Measurements from ENCODE around the gene FAM89B. TPM values are rescaled to one million over a fixed set of nuclear protein-coding genes. Genes with fewer than 3 reads are reported as not detected.

FAM89B gene
- total and polyA plus RNA-seq, 2 donors (not counting 1 experiment from before 2014, with no cell fraction given) = 30.4 to 50.2 TPM

DNA sequence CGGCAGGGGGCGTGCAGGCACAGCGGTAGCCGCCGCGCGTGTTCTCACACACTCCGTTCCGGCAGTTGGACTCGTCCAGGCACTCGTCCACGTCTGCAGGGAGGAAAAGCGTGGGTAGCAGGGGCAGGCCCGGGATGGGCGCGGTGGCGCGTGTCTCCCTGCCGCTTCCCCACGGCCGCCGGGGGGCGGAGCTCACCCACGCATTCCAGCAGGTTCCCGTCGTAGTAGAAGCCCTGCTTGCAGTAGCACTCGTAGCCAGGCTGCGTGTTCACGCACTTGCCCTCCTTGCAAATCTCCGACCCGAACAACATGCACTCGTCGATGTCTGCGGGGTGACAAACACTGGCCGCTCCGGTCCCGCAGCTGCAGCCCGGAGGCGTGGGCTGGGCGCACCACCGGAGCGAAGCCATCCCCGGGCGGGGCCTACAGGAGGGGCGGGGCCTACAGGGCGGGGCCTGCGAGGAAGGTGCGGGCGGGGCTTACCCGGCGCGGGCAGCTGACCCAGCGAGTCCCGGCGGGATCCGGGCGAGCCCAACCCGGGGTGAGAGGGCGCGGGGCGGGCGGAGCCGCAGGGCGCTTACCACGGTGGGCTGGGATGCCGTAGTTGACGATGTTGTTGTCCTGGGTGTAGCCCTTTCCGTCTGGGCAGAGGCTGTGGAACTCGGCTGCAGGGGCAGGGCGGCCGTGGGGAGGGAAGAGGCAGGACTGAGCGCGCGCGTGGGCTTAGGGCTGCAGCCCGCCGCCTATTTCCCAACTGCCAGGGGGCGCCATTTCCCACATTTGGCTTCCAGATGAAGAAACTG is 31.8 kb upstream of the FAM89B start:
- intact Hi-C loops (cut with micrococcal nuclease) = loop anchor here (1.0 to 10.0 kb wide), 7 partner anchors 12 to 426 kb away; partner anchors contain the start of genes PCNX3, SCYL1, TM7SF2 and ZNHIT2
- Histone ChIP-seq H3K9me3 (ENCODE audit: control extremely low read depth in 1 of 3, control insufficient read depth in 2 of 3, insufficient read depth in 1 of 3, low read length in 2 of 3) (no peaks in the 10 kb centered on the region), H3K79me2 (ENCODE audit: control insufficient read depth, insufficient read depth, low read length) (no peaks in the 10 kb centered on the region), H3K9ac (ENCODE audit: low read length) (peak overlapping the region; percentile 73), H3K4me3 (ENCODE audit: control extremely low read depth in 1 of 5, extremely low read depth in 1 of 5, insufficient read depth in 1 of 5, low read depth in 2 of 5, low read length in 4 of 5) (peak overlapping the region; percentile 74 to 97 (median 86)), H3K27me3 (replicated peaks in 1 of 4; ENCODE audit: control extremely low read depth in 1 of 4, control insufficient read depth in 3 of 4, insufficient read depth in 4 of 4, low read length in 3 of 4) (no peaks in the 10 kb centered on the region), H2AFZ (ENCODE audit: insufficient read depth, low read depth, low read length, poor library complexity, severe bottlenecking) (peak overlapping the region; percentile 80), H3K36me3 (replicated peaks in 1 of 2; ENCODE audit: control extremely low read depth in 1 of 2, control insufficient read depth in 1 of 2, extremely low read depth in 1 of 2, insufficient read depth in 2 of 2, low read length in 1 of 2) (peaks cover under 1 to 19% of the 10 kb centered on the region in 2 experiments), H3K4me2 (replicated peaks; ENCODE audit: low read depth, low read length, poor library complexity, severe bottlenecking) (peak overlapping the region; percentile 97), H4K20me1 (ENCODE audit: control insufficient read depth, insufficient read depth, low read length, poor library complexity, severe bottlenecking) (peaks cover 7% of the 10 kb centered on the region), H3K27ac (ENCODE audit: low read length in 2 of 2) (peak overlapping the region; percentile 85 to 87), H3K4me1 (ENCODE audit: control insufficient read depth in 2 of 2, insufficient read depth in 2 of 2, low read length in 2 of 2) (peaks cover 12 to 17% of the 10 kb centered on the region in 2 donors)
- Mint-ChIP-seq H3K4me3 (peak overlapping the region; percentile 95), H3K27ac (peak overlapping the region; percentile 96), H3K9me3 (ENCODE audit: insufficient read depth) (no peaks in the 10 kb centered on the region), H3K4me1 (peaks cover 24% of the 10 kb centered on the region), H3K27me3 (no peaks in the 10 kb centered on the region)
- ATAC-seq (ENCODE audit: low read depth) (peak; percentile 87), DNase-seq (peak; percentile 97)
- ChIA-PET CTCF (interaction anchor here (0.5 to 9.2 kb wide), 43 partner anchors 8 to 666 kb away, joined by 3 to 144 read pairs (median 4); partner anchors contain the start of genes AP5B1, EHBP1L1, FAM89B and FRMD8), POLR2A (interaction anchor here (0.5 to 3.2 kb wide), 21 partner anchors 9 to 189 kb away, joined by 3 to 53 read pairs (median 4); partner anchors contain the start of genes EHBP1L1, FAM89B, MALAT1 and MAP3K11)
- TF ChIP-seq, protein P1, sequence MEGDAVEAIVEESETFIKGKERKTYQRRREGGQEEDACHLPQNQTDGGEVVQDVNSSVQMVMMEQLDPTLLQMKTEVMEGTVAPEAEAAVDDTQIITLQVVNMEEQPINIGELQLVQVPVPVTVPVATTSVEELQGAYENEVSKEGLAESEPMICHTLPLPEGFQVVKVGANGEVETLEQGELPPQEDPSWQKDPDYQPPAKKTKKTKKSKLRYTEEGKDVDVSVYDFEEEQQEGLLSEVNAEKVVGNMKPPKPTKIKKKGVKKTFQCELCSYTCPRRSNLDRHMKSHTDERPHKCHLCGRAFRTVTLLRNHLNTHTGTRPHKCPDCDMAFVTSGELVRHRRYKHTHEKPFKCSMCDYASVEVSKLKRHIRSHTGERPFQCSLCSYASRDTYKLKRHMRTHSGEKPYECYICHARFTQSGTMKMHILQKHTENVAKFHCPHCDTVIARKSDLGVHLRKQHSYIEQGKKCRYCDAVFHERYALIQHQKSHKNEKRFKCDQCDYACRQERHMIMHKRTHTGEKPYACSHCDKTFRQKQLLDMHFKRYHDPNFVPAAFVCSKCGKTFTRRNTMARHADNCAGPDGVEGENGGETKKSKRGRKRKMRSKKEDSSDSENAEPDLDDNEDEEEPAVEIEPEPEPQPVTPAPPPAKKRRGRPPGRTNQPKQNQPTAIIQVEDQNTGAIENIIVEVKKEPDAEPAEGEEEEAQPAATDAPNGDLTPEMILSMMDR (IDR thresholded peaks at IDR 0.05) = peak; percentile 63
- no peak for TF ChIP-seq EZH2 (IDR thresholded peaks at IDR 0.05; ENCODE audit: borderline replicate concordance, insufficient read depth, low read depth, low read length, poor library complexity, severe bottlenecking)
- WGBS (ENCODE audit: insufficient coverage) = under 1% methylated on average over 78 of the region's 78 CpGs
